Thyroid gland (tissue), 4 donors: Measurements from ENCODE around the gene GDPD4.

ENCODE experiments used
- POLR2A ChIP-seq, 2 donors: fragments of 450-650 bp; IDR thresholded peaks; one replicate each; pipeline ENCODE4 v1.6.1; 2017; ENCODE audit warnings: antibody characterized with exemption in 2 of 2, mild to moderate bottlenecking in 2 of 2, moderate library complexity in 1 of 2
- TF ChIP-seq, protein P1 (sequence below), 6 experiments: fragments of 200-600 bp in 3 of 6; fragments of 450-650 bp in 3 of 6; sonication (generic) in 3 of 6; IDR thresholded peaks; one replicate each; pipeline ENCODE4 v1.5.1; 2016 to 2019; ENCODE audit warnings: antibody characterized with exemption in 6 of 6, mild to moderate bottlenecking in 2 of 6, inconsistent platforms in 1 of 6, moderate library complexity in 1 of 6

DNA sequence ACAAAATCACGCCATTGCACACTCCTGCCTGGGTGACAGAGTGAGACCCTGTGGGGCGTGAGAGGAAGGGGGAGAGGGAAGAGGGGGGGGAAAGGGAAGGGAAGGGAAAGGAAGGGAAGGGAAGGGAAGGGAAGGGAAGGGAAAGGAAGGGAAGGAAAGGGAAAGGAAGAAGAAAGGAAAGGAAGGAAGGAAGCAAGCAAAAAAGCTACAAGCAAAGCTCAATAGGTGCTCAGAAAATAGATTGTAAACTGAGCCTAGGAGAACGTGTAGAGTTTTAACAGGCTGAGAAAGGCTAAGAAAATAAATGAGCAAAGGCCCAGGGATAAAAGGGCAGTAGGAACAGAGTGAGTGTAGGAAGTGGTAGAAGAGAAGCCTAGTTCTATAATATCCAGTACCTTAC is 30.8 kb upstream of the GDPD4 start:
- TF ChIP-seq, protein P1, sequence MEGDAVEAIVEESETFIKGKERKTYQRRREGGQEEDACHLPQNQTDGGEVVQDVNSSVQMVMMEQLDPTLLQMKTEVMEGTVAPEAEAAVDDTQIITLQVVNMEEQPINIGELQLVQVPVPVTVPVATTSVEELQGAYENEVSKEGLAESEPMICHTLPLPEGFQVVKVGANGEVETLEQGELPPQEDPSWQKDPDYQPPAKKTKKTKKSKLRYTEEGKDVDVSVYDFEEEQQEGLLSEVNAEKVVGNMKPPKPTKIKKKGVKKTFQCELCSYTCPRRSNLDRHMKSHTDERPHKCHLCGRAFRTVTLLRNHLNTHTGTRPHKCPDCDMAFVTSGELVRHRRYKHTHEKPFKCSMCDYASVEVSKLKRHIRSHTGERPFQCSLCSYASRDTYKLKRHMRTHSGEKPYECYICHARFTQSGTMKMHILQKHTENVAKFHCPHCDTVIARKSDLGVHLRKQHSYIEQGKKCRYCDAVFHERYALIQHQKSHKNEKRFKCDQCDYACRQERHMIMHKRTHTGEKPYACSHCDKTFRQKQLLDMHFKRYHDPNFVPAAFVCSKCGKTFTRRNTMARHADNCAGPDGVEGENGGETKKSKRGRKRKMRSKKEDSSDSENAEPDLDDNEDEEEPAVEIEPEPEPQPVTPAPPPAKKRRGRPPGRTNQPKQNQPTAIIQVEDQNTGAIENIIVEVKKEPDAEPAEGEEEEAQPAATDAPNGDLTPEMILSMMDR (IDR thresholded peaks at IDR 0.05) = no peak
- TF ChIP-seq POLR2A (IDR thresholded peaks at IDR 0.05) = no peak
